ENCODE measurements around the gene SLC1A2.

SLC1A2 gene

DNA sequence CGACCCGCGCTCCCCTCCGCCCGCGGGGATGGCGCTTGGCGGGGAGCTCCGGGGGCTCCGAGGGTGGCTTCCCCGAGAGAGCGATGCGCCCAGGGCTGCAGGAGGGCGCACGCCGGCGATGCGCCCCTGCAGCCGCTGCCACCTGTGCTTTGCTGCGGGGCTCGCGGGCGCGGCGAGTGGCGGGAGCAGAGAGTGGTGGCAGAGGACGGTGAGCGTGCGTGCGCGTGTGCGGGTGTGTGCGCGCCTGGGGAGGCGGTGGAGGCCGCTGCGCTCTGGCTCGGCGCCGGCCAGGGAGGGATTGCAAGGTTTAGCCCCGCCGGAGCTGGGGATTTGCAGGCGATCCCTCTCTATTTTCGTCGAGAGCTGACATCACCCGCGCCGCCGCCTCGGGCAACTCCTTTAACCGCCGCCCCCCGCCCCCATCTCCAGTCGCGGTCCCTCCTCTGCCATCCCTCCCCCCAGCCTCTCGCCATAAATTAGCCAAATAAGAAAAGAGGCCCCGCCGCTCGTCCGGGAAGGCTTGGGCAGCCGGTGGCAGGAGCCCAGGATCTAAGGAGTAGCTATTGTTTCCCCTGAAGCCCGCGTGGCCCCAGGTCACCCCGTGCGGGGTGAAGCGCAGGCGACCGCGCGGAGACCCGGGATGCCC lies at the start of gene SLC1A2:
Gene SLC1A2 (minus strand): TSS at position 375 of the 646 bp plus-strand sequence. CDS start 592 bp downstream, outside the sequence.
- DNase-seq (ENCODE audit: low spot score), result peak; percentile 67

GRCh38 chr11:35466058-35466457 lies 46.7 kb upstream of the SLC1A2 start:
- DNase-seq (ENCODE audit: low spot score), result no peak

DNA sequence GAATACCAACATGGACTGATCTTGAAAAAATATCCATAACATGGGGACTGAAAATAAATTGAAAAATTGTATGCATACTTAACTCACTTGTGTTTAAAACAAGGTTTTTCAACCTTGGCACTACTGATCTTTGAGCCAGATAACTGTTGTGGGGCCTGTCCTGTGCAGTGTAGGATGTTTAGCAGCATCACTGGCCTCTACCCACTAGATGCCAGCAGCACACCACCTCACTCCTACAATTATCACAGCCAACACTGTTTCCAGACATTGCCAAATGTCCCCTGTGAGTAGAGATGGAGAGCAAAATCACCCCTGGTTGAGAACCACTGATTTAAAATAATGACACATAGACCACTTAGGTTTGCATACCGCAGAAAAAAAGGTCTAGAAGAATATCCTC lies 45.0 kb upstream of the SLC1A2 start:
- DNase-seq (ENCODE audit: low spot score), result no peak

- no peak for DNase-seq (ENCODE audit: low spot score)
These were observed 44.0 kb upstream of the SLC1A2 start for GRCh38 chr11:35463331-35463751.

GRCh38 chr11:35461917-35462538 lies 42.7 kb upstream of the SLC1A2 start:
- no peak for DNase-seq (ENCODE audit: low spot score)

GRCh38 chr11:35459489-35459888 lies 40.1 kb upstream of the SLC1A2 start:
- DNase-seq (ENCODE audit: low spot score), result no peak

DNA sequence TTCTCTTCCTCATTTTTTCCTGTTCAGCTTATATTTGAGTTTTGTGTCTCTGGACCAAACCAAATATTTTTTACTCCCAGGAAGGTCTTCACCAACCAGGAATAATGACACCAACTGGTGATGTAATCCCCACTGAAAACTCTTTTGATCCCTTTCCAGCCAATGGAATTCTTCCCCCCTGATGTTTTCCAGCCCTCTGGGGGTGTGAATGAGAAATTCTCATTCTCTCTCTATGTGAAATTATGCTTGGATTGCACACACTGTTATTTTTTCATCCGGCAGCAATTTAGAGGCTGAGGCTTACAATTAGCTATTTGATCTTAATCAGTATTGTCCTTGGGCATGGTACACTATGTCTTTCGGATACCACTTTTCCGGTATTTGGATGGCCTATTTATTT lies 39.5 kb upstream of the SLC1A2 start:
- DNase-seq (ENCODE audit: low spot score), result no peak

- DNase-seq (ENCODE audit: low spot score), result no peak
These were observed 35.0 kb upstream of the SLC1A2 start for GRCh38 chr11:35454362-35454761.

- no peak for DNase-seq (ENCODE audit: low spot score)
These were observed 17.4 kb upstream of the SLC1A2 start for GRCh38 chr11:35436581-35437250.

DNA sequence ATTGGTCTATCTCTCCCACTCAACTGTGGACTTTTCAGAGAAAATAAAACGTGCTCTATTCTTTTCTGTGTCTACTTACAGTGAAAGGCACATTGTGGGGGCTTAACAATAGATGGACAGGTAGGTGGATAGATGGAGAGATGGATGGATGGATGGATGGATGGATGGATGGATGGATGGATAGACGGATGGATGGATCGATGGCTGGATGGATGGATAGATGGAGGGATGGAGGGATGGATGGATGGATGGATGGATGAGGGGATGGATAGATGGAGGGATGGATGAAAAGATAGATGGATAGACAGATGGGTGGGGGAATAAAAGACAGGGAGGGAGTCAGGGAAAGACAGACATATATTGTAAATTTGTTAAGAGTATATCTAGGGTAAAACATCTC lies 14.2 kb upstream of the SLC1A2 start:
- DNase-seq (ENCODE audit: low spot score), result no peak

- no peak for DNase-seq (ENCODE audit: low spot score)
These were observed 13.1 kb upstream of the SLC1A2 start for GRCh38 chr11:35432464-35432863.

DNA sequence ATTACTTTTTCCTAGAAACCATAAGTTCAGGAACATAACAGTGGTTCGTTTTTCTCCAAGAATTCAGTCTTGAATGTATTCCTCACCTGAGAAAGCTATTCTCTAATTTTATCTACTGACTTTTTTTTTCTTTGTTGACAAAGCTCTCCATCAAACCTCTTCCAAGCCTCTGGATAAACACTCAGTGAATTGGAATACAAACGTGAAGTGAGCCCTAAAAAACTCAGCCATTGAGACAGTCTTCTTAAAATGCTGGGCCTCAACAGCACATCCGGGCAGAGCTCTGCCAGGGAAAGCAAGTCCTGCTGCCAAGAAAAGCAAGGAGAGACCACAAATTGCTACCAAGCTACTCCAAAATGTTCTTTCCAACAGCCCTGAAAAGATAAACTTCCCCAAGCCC lies 7.7 kb upstream of the SLC1A2 start:
- peak; percentile 39 for DNase-seq (ENCODE audit: low spot score)

GRCh38 chr11:35426351-35426750 lies 7.0 kb upstream of the SLC1A2 start:
- DNase-seq (ENCODE audit: low spot score), result no peak

- no peak for DNase-seq (ENCODE audit: low spot score)
These were observed 6.3 kb upstream of the SLC1A2 start for GRCh38 chr11:35425603-35426212.

DNA sequence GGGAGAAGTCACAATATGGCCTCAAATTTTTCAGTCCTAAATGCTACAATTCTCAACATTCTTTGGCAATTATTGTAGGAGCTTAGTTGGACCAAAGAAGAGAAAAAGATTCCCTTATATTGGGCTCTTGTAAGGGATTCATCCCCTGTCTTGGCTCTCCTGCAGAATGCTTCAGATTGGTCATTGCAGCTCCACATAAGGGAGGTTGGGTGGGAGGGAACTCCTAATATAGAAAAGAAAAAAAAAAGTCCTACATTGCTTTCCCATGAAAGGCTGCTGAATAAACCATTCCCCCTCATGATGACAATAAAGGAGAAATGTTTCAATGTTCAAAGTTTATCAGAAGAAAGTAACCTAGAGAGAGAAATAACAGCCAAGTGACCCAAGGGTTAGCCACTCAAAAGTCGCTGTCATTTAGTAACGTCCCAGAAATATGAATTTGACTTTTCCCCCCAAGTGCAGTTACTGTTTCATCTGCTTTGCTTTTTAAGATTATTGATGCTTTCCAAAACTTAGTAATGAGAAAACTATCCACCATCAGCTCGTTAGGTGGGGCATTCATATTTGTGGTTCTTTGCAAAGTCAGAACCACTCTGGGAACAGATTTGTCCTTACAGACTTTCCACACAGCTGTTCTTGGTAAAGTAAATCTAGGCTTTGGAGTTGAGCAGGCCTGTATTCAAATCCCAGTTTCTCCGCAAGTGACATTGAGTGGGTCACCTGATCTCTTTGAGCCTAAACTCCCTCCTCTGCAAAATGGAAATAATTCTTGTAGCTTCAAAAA lies 5.0 kb upstream of the SLC1A2 start:
- DNase-seq (ENCODE audit: low spot score), result peak; percentile 74

DNA sequence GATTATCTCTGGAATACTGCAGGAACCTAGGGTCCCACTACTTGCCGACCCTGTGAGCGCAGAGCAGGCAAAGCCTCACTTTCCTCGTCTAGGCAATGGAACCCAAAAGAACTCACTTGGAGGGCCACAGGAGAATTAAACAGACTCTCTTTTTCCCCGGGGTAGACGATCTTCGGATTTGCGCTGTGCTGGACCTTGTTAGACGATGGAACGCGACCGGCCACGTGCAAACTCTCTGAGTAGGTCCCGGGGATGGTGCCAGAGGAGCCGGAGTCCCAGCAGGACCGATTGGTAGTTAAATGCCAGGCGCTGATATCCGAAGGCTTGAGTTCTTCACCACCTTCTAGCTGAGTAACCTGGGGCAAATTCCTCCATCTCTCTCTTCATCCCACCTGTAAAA lies 1.0 kb upstream of the SLC1A2 start:
- DNase-seq (ENCODE audit: low spot score), result no peak

- DNase-seq (ENCODE audit: low spot score), result no peak
These were observed 524 bp upstream of the SLC1A2 start for GRCh38 chr11:35419830-35420333.

GRCh38 chr11:35418282-35419183 lies 825 bp downstream of the SLC1A2 start:
- peak; percentile 52 for DNase-seq (ENCODE audit: low spot score)

DNA sequence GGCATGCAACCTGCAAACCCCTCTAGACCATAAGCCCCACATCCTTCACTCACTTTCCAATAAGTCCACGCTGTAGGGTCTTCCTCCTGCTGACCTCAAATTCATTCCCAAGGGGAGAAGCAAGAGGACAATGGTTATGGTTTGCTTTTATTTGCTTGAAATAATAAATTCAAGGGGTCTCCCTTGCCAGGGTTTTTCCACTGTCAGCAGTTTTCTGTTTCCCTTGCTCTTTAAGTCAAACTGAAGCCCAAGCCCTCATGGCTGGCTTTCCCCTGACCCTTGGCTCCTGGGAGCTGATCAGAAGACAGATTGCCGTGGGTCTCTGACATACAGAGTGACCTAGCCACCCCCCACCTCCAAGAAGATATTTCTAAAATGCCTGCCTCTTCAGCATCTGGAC lies 3.9 kb downstream of the SLC1A2 start:
- no peak for DNase-seq (ENCODE audit: low spot score)

DNA sequence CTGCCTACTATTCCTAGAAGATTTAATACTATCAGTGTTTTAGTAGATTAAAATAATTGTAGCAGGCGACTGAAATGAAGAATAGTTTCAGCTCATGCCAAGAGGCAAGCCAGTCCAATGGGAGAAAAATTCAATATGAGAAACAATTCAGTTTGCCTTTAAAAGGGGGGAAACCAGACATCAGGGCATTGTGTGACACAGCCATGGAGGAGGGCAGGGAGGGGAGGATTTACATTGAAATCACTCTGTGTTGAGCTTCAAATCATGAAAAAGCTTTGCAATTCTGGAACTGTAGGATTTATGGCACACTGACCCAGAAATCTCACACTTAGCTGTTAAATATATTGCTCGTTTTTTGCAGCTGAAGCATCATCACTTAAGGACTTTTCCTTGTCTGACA lies 4.6 kb downstream of the SLC1A2 start:
- no peak for DNase-seq (ENCODE audit: low spot score)

DNA sequence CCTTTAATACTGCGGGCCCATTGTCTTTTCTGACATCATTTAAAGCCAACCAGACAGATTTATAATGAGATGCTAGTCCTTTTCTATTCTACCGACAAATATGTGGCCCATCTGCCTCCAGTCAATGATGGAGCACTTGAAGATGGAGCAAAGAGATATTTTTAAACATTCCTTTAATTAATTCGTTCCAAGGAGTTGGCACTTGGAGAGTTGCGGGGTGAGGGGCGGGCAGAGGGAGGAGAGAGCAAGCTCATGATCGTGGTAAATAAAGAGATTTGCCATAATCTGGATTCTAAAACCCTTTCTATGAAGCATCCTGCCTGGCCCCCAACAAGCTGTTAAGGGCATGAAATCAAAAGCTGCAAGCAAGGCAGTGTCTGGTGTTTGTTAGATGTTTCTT lies 5.0 kb downstream of the SLC1A2 start:
- no peak for DNase-seq (ENCODE audit: low spot score)
